ENCODE measurements around the gene LYPD4. TPM values are rescaled to one million over a fixed set of nuclear protein-coding genes. Genes with fewer than 3 reads are reported as not detected.

The LYPD4 gene
- total and polyA plus RNA-seq, 8 donors = not detected

DNA sequence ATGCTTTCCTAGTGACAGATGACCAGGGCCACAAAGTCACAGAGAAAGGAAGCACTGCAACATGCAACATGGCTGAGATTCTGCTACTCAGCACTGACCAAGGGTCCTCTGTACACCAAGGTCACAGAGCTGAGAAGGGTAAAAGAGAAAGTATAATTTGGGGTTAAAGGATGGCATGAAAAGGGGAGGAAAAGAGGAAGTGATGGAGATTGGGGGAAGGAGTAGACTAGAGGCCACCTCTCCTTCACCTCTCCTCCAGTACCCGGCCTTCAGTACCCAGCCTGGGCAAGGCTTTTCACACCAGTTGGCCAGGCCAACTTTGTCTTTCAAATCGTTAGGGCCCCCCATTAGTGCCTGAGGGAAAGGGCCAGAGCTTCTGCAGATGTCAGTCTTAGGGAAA lies 9.3 kb upstream of the LYPD4 start:
- no peak for FAIRE-seq
- Histone ChIP-seq H3K36me3 (no peaks in the 10 kb centered on the region), H3K27ac (no peak overlapping the region), H3K4me3 (no peak overlapping the region), H3K27me3 (no peaks in the 10 kb centered on the region), H3K4me1 (peaks cover 3 to 6% (median 3%) of the 10 kb centered on the region in 3 donors), H3K9me3 (no peaks in the 10 kb centered on the region)
- intact Hi-C loops (cut with DNase I) = no loop called here
- ATAC-seq = no peak
- TF ChIP-seq, protein P1, sequence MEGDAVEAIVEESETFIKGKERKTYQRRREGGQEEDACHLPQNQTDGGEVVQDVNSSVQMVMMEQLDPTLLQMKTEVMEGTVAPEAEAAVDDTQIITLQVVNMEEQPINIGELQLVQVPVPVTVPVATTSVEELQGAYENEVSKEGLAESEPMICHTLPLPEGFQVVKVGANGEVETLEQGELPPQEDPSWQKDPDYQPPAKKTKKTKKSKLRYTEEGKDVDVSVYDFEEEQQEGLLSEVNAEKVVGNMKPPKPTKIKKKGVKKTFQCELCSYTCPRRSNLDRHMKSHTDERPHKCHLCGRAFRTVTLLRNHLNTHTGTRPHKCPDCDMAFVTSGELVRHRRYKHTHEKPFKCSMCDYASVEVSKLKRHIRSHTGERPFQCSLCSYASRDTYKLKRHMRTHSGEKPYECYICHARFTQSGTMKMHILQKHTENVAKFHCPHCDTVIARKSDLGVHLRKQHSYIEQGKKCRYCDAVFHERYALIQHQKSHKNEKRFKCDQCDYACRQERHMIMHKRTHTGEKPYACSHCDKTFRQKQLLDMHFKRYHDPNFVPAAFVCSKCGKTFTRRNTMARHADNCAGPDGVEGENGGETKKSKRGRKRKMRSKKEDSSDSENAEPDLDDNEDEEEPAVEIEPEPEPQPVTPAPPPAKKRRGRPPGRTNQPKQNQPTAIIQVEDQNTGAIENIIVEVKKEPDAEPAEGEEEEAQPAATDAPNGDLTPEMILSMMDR (IDR thresholded peaks at IDR 0.05) = no peak
- DNase-seq = no peak
- 41 to 61% methylated on average over 2 of the region's 2 CpGs for WGBS, 2 donors

DNA sequence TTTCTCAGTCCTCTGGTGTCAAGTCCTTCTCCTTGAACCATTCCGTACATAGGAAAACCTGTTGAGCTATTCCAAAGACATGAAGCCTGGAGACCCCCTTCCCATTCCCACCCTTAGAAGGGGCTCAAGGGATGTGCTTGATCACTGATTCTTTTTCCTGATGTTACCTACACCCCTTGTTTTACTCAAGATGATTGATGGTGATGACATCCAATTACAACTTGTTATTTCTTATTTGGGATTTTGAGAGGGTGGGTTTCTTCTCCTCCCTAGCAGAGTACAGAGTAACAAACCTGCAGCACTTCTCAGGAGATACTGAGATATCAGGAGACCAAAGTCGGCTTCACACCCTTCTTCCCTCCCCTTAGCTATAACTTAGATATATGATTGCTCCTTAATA lies 8.9 kb upstream of the LYPD4 start:
- Histone ChIP-seq H3K36me3 (no peaks in the 10 kb centered on the region), H3K9me3 (no peaks in the 10 kb centered on the region), H3K4me1 (peaks cover 0 to 2% (median 0%) of the 10 kb centered on the region in 3 donors), H3K27me3 (no peaks in the 10 kb centered on the region), H3K27ac (no peak overlapping the region), H3K4me3 (no peak overlapping the region)
- FAIRE-seq (no peak), ATAC-seq (no peak), DNase-seq (no peak)
- intact Hi-C loops (cut with DNase I) = no loop called here
- WGBS, 2 donors = 20 to 48% methylated on average over 2 of the region's 2 CpGs
- TF ChIP-seq, protein P1 (IDR thresholded peaks at IDR 0.05) = no peak

DNA sequence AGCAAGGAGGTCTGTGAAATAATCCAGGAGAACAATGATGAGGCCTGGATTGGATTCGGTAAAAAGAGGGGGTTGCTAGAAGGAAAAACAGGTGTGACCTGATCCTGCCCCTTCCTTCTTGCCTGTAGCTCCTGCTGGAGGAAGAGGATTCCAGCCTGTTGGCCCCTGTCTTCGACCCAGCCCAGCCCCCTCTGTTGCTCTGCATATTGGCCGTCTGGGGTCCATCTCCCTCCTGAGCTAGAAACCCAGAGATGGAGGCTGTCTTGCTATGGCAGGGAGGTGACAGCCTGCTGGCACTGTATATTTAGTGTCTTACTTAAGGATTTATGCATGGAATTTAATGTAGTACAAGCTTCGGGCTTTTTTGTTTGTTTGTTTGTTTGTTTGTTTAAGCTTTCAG lies 7.0 kb upstream of the LYPD4 start:
- intact Hi-C loops (cut with DNase I) = no loop called here
- no peak overlapping the region for H3K27ac ChIP-seq
- no peak overlapping the region for H3K4me3 ChIP-seq
- ATAC-seq (no peak), DNase-seq (no peak), FAIRE-seq (no peak)
- no peaks in the 10 kb centered on the region for H3K4me1 ChIP-seq
- no peaks in the 10 kb centered on the region for H3K27me3 ChIP-seq
- 28 to 37% methylated on average over 4 of the region's 4 CpGs for WGBS, 2 donors
- H3K36me3 ChIP-seq = no peaks in the 10 kb centered on the region
- TF ChIP-seq, protein P1 (IDR thresholded peaks at IDR 0.05) = no peak
- no peaks in the 10 kb centered on the region for H3K9me3 ChIP-seq

DNA sequence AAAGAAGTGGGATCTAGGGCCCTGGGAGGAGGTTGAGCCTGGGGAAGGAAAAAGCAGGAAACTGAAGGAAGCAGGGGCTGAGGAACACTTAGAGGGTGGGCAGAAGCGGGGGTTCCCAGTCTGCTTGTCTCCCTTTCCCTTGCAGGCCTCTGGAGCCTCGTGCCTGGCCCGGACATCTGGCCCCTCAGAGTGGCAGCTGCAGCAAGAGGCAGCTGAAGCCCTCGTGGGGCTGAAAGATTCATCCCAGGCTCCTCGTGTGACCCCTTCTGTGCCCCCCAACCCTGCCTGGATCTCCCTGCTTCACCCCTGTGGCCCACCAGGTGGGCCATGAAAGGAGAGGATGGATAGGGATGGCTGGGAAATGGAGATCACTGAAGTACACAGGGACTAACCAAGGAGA lies 5.9 kb upstream of the LYPD4 start:
- no peak overlapping the region for H3K4me3 ChIP-seq
- no peaks in the 10 kb centered on the region for H3K9me3 ChIP-seq
- 49 to 51% methylated on average over 5 of the region's 5 CpGs for WGBS, 2 donors
- FAIRE-seq = no peak
- DNase-seq = no peak
- ATAC-seq = no peak
- no peaks in the 10 kb centered on the region for H3K4me1 ChIP-seq
- H3K27ac ChIP-seq = no peak overlapping the region
- intact Hi-C loops (cut with DNase I) = no loop called here
- TF ChIP-seq, protein P1 (IDR thresholded peaks at IDR 0.05) = no peak
- H3K36me3 ChIP-seq = no peaks in the 10 kb centered on the region
- no peaks in the 10 kb centered on the region for H3K27me3 ChIP-seq

DNA sequence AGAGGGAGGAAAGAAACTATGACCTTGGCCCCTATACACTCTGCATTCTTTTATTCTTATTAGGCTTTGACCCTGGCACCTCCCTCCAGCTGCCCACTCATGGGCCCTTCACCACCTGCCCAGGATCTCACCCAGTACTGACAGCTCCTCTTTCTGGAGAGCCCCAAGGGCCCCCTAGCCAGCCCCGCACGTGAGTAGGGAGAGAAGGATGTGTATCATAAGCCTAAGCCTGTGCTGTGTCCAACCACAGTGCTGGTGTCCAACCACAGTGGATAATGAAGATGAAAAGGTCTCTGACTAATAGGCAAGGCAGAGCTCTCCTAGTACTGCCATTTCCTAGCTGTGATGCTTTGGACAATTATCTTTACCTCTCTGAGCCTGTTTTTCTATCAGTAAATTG lies 4.6 kb upstream of the LYPD4 start:
- Histone ChIP-seq H3K27me3 (no peaks in the 10 kb centered on the region), H3K4me3 (no peak overlapping the region), H3K9me3 (no peaks in the 10 kb centered on the region), H3K36me3 (no peaks in the 10 kb centered on the region), H3K27ac (no peak overlapping the region), H3K4me1 (no peaks in the 10 kb centered on the region)
- no peak for DNase-seq
- ATAC-seq = no peak
- intact Hi-C loops (cut with DNase I) = no loop called here
- no peak for FAIRE-seq
- TF ChIP-seq, protein P1 (IDR thresholded peaks at IDR 0.05) = no peak
- whole genome bisulfite sequencing, 2 donors = 74 to 83% methylated on average over 2 of the region's 2 CpGs
